Motor neuron (in vitro differentiated cells): ENCODE results near the gene ZFP36L1. TPM values are rescaled to one million over a fixed set of nuclear protein-coding genes. Genes with fewer than 3 reads are reported as not detected.
A peak's percentile ranks its signal among the peaks of the same experiment; 100 is the strongest.

Experiments
- ATAC-seq, 8 experiments: fragments of 200-7000 bp; cut with Tn5 transposase; replicated peaks in 6 of 8; 2 replicates each; pipeline ENCODE4 v1.8.0; 2021; ENCODE audit warnings: mild to moderate bottlenecking in 8 of 8, moderate library complexity in 8 of 8
- H3K27ac ChIP-seq, 2 donors: fragments of 250-450 bp; sonication (Bioruptor Pico); 2 replicates each; pipeline ENCODE4 v1.9.0; 2021; ENCODE audit warnings: antibody characterized with exemption in 2 of 2, mild to moderate bottlenecking in 2 of 2, moderate library complexity in 1 of 2
- H3K4me1 ChIP-seq, 2 donors: fragments of 250-450 bp; sonication (Bioruptor Pico); replicated peaks in 1 of 2; 2 replicates each; pipeline ENCODE4 v1.6.1; 2021; ENCODE audit warnings: antibody characterized with exemption in 2 of 2, mild to moderate bottlenecking in 2 of 2, moderate library complexity in 1 of 2
- H3K4me3 ChIP-seq, 5 donors: fragments of 250-450 bp; sonication (Bioruptor Pico); 2 replicates each; pipeline ENCODE4 v1.9.0; 2021; ENCODE audit warnings: antibody characterized with exemption in 5 of 5, mild to moderate bottlenecking in 5 of 5, moderate library complexity in 4 of 5
- WGBS, 10 experiments: fragments of 450-650 bp; shearing (Covaris generic); methylation state at CpG; one replicate each; pipeline ENCODE4 v1.0.0; 2022; 5-methylcytosine and 5-hydroxymethylcytosine counted together
- in situ Hi-C, 9 experiments: fragments of 400-800 bp; cut with MboI; loops; one replicate each; pipeline ENCODE4 v1.15.0; 2021; ENCODE audit warnings: low sequenced_read_pairs in 9 of 9, low pct_unique_long_range_greater_than_20kb in 2 of 9; ENCODE audit not compliant: unreplicated experiment in 9 of 9
- total RNA-seq, 8 experiments: library from RNA; unstranded; fragments of 300-600 nt; gene quantifications; 2 replicates each; pipeline versions ENCODE4 v1.2.3 to v1.2.4, GENCODE V29; 2022

Gene ZFP36L1
- total RNA-seq, 8 experiments from 2014 or later: 16.5 to 47.8 (median 29.7) TPM

DNA sequence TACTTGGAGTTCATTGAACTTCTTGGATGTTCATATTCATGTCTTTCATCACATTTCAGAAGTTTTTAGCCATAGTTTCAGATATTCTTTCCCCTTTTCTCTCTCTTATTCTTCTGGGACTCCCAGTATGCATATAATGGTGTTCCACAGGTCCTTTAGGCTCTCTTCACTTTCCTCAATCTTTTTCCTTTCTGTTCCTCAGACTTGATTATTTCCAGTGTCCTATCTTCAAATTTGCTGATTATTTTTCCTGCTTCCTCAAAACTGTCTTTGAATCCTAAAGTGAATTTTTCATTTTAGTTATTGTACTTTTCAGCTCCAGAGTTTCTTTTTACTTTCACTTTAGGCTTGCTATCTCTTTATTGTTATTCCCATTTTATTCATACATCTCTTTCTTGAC, 8.8 kb upstream of the ZFP36L1 start:
- H3K27ac ChIP-seq: no peak overlapping the region
- ATAC-seq: no peak
- peaks cover 0 to 4% of the 10 kb centered on the region in 2 donors for H3K4me1 ChIP-seq
- in situ Hi-C loops: loop anchor here in 7 of 9 experiments (10.0 to 25.0 kb wide), 3 partner anchors 557 to 864 kb away; no protein-coding TSS in a partner anchor
- H3K4me3 ChIP-seq: no peak overlapping the region

DNA sequence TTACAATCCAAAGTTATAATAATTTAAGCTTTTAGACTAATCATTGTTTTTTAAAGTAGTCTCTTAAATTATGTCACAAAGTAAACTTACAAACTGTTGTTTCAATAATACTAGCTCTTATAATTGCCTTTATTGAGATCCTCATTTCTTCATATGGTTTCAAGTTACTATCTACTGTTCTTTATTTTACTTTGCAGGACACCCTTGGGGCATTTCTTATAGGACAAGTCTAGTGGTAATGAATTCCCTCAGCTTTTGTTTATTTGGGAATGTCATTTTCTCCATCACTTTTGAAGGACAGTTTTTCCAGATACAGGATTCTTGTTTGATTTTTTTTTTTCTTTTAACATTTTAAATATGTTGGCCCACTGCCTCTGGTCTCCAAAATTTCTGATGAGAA, 8.1 kb upstream of the ZFP36L1 start:
- Histone ChIP-seq H3K4me1 (peaks cover 0 to 7% of the 10 kb centered on the region in 2 donors), H3K27ac (no peak overlapping the region), H3K4me3 (no peak overlapping the region)
- no peak for ATAC-seq
- in situ Hi-C loops: loop anchor here in 7 of 9 experiments (10.0 to 25.0 kb wide), 3 partner anchors 556 to 864 kb away; no protein-coding TSS in a partner anchor

GRCh38 chr14:68800390-68800789, 7.5 kb upstream of the ZFP36L1 start:
- no peak for ATAC-seq
- Histone ChIP-seq H3K4me1 (peaks cover 2 to 7% of the 10 kb centered on the region in 2 donors), H3K27ac (no peak overlapping the region), H3K4me3 (no peak overlapping the region)
- 0 to 100% (median 82%) methylated on average over 1 to 2 of the region's 2 CpGs for WGBS, 10 experiments
- in situ Hi-C loops: loop anchor here in 7 of 9 experiments (10.0 to 25.0 kb wide), 3 partner anchors 556 to 863 kb away; no protein-coding TSS in a partner anchor

GRCh38 chr14:68798621-68799020, 5.8 kb upstream of the ZFP36L1 start:
- Histone ChIP-seq H3K4me1 (peaks cover 11 to 17% of the 10 kb centered on the region in 2 donors), H3K4me3 (no peak overlapping the region), H3K27ac (no peak overlapping the region)
- no peak for ATAC-seq
- in situ Hi-C loops: loop anchor here in 4 of 9 experiments (10.0 to 25.0 kb wide), 4 partner anchors 261 to 561 kb away; no protein-coding TSS in a partner anchor

- ATAC-seq: peak in 2 of 8 experiments; percentile 0 to 1
- H3K4me1 ChIP-seq: peaks cover 11 to 19% of the 10 kb centered on the region in 2 donors
Observed at GRCh38 chr14:68797121-68797670, 4.3 kb upstream of the ZFP36L1 start.

DNA sequence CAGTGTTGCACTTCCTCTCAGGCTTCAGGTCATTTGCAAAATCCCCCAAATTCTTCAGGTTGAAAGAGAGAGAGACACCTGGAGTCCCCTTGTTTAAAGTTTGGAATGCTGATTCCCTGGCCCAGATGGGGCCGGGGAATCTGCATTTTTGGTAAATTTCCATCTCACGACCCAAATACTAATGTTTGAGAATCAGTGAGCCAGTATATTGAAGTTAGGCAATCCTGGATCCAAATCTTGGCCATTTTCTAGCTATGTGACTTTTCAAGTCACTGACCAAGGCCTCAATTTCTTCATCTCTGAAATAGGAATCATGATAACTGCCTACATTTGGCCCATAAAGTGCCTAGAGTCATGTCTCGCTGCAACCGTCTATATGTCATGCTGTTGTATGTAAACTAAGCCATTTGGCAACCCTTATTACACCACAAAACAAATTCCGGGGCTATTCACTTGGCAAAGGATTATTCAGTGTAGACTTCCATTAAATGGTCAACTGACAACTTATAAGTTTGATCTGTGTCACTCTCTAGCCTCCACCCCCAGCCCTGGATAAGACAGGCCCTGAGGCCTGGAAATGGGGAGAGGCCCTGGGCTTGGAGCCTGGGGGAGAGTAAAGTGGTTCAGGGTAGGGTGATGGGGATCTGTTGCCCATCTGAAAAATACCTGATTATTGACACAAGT, 3.7 kb upstream of the ZFP36L1 start:
- in situ Hi-C loops: loop anchor here in 4 of 9 experiments (10.0 to 25.0 kb wide), 4 partner anchors 259 to 559 kb away; no protein-coding TSS in a partner anchor
- Histone ChIP-seq H3K4me1 (peaks cover 11 to 19% of the 10 kb centered on the region in 2 donors), H3K4me3 (peak overlapping the region; percentile 36 to 49 (median 44)), H3K27ac (peak overlapping the region in 1 of 2 donors; percentile 82)
- no peak for ATAC-seq
- 0 to 62% (median 49%) methylated on average over 1 to 5 of the region's 5 CpGs; no CpG with 5 or more reads in 1 of the 10 experiments for WGBS, 10 experiments

More at GRCh38 chr14:68797121-68797670, 4.3 kb upstream of the ZFP36L1 start:
- Histone ChIP-seq H3K4me3 (no peak overlapping the region), H3K27ac (no peak overlapping the region)
- in situ Hi-C loops: loop anchor here in 4 of 9 experiments (10.0 to 25.0 kb wide), 4 partner anchors 260 to 560 kb away; no protein-coding TSS in a partner anchor
- WGBS, 10 experiments: 6 to 72% (median 47%) methylated on average over 1 to 4 of the region's 7 CpGs; no CpG with 5 or more reads in 4 of the 10 experiments

DNA sequence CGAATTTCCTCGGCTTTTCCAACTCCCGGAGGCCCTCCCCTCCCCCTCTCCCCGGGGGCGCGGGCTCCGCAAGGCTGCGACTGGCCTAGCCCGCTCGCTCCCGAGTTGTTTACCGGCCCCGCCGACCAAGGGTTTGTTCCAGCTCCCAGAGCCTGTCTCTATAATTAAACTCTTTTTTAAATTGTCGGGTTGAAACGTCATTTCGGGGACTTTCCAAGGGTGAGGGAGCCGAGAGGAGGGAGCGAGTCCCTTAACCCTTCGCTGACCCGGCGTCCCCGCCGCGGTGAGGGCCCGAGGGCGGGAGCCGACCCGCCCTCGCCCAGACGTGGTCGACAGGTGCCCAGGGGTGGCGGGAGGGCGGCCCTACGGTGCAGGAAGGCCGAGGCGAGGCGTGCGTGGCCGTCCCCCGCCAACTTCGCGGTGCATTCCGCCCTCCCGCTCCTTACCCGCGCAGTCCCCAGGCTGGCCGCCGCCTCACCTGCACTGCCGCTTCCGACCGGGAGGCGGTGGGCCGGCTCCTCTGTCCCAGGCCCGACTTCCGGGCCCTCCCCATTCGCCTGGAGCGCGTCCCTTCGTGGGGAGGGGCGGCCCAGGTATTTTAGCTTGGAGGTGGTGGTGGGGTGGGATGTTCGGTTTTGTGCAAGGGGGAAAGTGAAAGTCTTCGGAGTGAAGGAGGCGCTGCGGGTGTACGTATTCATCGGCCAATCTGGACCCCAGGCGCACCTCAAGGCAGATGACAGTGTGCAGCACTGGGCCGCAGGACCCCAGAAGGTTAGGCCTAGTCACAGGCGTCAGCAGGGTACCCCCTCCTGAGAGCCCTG, 2.9 kb upstream of the ZFP36L1 start:
- peak overlapping the region; percentile 36 to 49 (median 44) for H3K4me3 ChIP-seq
- 0 to 17% (median 7%) methylated on average over 1 to 6 of the region's 70 CpGs; no CpG with 5 or more reads in 6 of the 10 experiments for WGBS, 10 experiments
- peak; percentile 24 to 80 (median 76) for ATAC-seq
- in situ Hi-C loops: loop anchor here in 4 of 9 experiments (10.0 to 25.0 kb wide), 4 partner anchors 259 to 559 kb away; no protein-coding TSS in a partner anchor
- H3K4me1 ChIP-seq: peaks cover 11 to 26% of the 10 kb centered on the region in 2 donors
- H3K27ac ChIP-seq: peak overlapping the region; percentile 82 to 86

DNA sequence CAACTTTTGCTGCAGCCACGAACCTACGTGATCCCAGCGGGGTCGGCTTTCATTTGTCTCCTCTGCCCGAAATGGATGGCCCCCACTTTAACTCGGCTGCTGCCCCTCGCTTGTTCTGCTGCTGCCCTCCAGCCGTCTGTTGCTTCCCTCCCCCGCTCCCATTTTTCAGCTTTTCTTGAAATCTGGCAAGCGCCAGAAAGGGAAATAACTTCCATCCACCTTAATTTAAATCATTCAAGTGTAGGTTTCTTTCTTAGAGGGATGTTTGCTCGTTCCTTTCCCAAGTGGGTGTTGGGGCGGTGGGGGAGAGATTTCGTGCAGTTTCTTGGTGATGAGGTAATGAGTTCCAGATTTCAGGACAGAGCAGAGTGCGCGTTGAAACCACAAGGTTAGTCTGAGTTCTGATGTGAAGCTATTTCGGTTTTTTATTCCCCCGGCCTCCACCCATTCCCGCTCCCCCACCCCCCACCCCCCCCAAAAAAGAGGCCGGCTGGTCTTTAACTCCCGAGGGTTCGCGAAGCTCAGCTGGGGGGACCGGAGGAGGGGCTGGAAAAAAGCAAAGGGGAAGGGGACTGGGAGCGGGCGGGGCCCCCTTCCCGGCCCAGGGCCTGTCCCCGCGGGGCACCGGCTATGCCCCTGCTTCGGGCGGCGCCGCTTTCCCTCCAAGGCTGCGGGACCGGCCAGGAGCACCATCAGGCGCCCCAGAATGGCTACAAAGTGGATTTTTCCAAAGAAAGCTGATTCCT, 2.2 kb upstream of the ZFP36L1 start:
- 0 to 9% (median 0%) methylated on average over 3 to 13 of the region's 36 CpGs; no CpG with 5 or more reads in 2 of the 10 experiments for WGBS, 10 experiments
- Histone ChIP-seq H3K4me3 (peak overlapping the region; percentile 36 to 49 (median 44)), H3K4me1 (peaks cover 11 to 33% of the 10 kb centered on the region in 2 donors), H3K27ac (peak overlapping the region; percentile 82 to 86)
- ATAC-seq: peak; percentile 1 to 28 (median 7)
- in situ Hi-C loops: loop anchor here in 4 of 9 experiments (10.0 to 25.0 kb wide), 4 partner anchors 258 to 558 kb away; no protein-coding TSS in a partner anchor

GRCh38 chr14:68794130-68794850, 1.4 kb upstream of the ZFP36L1 start:
- peak in 6 of 8 experiments; percentile 2 to 26 (median 8) for ATAC-seq
- WGBS, 10 experiments: 0 to 40% (median 2%) methylated on average over 1 to 23 of the region's 41 CpGs; no CpG with 5 or more reads in 3 of the 10 experiments
- peaks cover 15 to 38% of the 10 kb centered on the region in 2 donors for H3K4me1 ChIP-seq
- in situ Hi-C loops: loop anchor here in 4 of 9 experiments (10.0 to 25.0 kb wide), 4 partner anchors 257 to 557 kb away; no protein-coding TSS in a partner anchor
- H3K4me3 ChIP-seq: peak overlapping the region; percentile 36 to 49 (median 44)
- peak overlapping the region; percentile 82 to 86 for H3K27ac ChIP-seq

- Histone ChIP-seq H3K27ac (peak overlapping the region; percentile 82 to 86), H3K4me3 (peak overlapping the region; percentile 36 to 49 (median 44)), H3K4me1 (peaks cover 18 to 42% of the 10 kb centered on the region in 2 donors)
- in situ Hi-C loops: loop anchor here in 4 of 9 experiments (10.0 to 25.0 kb wide), 4 partner anchors 256 to 556 kb away; no protein-coding TSS in a partner anchor
- peak in 2 of 8 experiments; percentile 0 to 1 for ATAC-seq
- 0 to 20% (median 0%) methylated on average over 1 to 6 of the region's 33 CpGs; no CpG with 5 or more reads in 6 of the 10 experiments for WGBS, 10 experiments
Observed at GRCh38 chr14:68793734-68794129, 865 bp upstream of the ZFP36L1 start.

DNA sequence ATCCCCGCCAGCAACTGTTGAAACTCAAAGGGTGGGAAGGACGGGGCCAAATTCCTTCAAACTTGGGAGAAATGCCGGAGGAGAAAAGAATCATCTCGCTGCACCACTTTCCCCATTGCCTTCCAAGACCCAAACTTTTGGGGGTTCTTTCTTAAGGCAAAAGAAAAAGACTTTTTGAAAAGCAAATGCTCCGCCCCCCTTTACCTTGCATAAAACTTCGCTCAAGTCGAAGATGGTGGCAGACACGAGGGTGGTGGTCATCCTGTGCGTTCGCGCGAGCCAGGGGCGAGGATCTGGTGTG, 239 bp downstream of the ZFP36L1 start:
- Histone ChIP-seq H3K4me1 (peaks cover 18 to 50% of the 10 kb centered on the region in 2 donors), H3K27ac (peak overlapping the region; percentile 39 to 53), H3K4me3 (peak overlapping the region; percentile 36 to 49 (median 44))
- WGBS, 10 experiments: 0 to 3% (median 0%) methylated on average over 2 to 10 of the region's 13 CpGs; no CpG with 5 or more reads in 3 of the 10 experiments
- ATAC-seq: no peak
- in situ Hi-C loops: loop anchor here in 4 of 9 experiments (10.0 to 25.0 kb wide), 4 partner anchors 255 to 555 kb away; no protein-coding TSS in a partner anchor
